Neural cell (in vitro differentiated cells): ENCODE measurements around the gene GHRH. TPM values are rescaled to one million over a fixed set of nuclear protein-coding genes. Genes with fewer than 3 reads are reported as not detected.

Experiments
- H2AFZ ChIP-seq: fragments of 200-600, 300-800 bp; sonication (generic), shearing (Covaris generic); 2 replicates; pipeline ENCODE4 v1.6.0; 2014; ENCODE audit warnings: low read depth, mild to moderate bottlenecking, antibody characterized with exemption, low read length, moderate library complexity
- H3F3A ChIP-seq: fragments of 200-600 bp; shearing (Covaris generic); 2 replicates; pipeline ENCODE4 v1.6.1; 2016; ENCODE audit warnings: mild to moderate bottlenecking, moderate library complexity, mixed read lengths, antibody characterized with exemption, low read length; ENCODE audit not compliant: insufficient read depth, poor library complexity, severe bottlenecking
- H3K27ac ChIP-seq: fragments of 200-600, 300-800 bp; sonication (generic), shearing (Covaris generic); 2 replicates; pipeline ENCODE4 v1.5.1; 2014; ENCODE audit warnings: mild to moderate bottlenecking, low read length, moderate library complexity
- H3K27me3 ChIP-seq: fragments of 300-800, 200-600 bp; sonication (generic), shearing (Covaris generic); 2 replicates; pipeline ENCODE4 v1.6.0; 2014; ENCODE audit warnings: mild to moderate bottlenecking, low read depth, low read length, moderate library complexity; ENCODE audit not compliant: insufficient read depth
- H3K36me3 ChIP-seq: fragments of 300-800, 200-600 bp; sonication (generic), shearing (Covaris generic); 2 replicates; pipeline ENCODE4 v1.5.1; 2014; ENCODE audit warnings: mild to moderate bottlenecking, antibody characterized with exemption, low read length, moderate library complexity; ENCODE audit not compliant: insufficient read depth
- H3K4me2 ChIP-seq: fragments of 300-800, 200-600 bp; sonication (generic), shearing (Covaris generic); 2 replicates; pipeline ENCODE4 v1.6.0; 2014; ENCODE audit warnings: mild to moderate bottlenecking, low read length
- H3K4me3 ChIP-seq: fragments of 300-800, 200-600 bp; sonication (generic), shearing (Covaris generic); 2 replicates; pipeline ENCODE4 v1.5.1; 2014; ENCODE audit warnings: mild to moderate bottlenecking, low read length, moderate library complexity
- H3K79me2 ChIP-seq: fragments of 200-600 bp; shearing (Covaris generic); replicated peaks from 2 replicates; pipeline ENCODE4 v1.6.0; 2014; ENCODE audit warnings: mild to moderate bottlenecking, low read length, moderate library complexity; ENCODE audit not compliant: insufficient read depth
- H3K9ac ChIP-seq: fragments of 300-800, 200-600 bp; sonication (generic), shearing (Covaris generic); 2 replicates; pipeline ENCODE4 v1.6.1; 2016; ENCODE audit warnings: mild to moderate bottlenecking, low read length, mixed read lengths
- H3K9me2 ChIP-seq: fragments of 200-600 bp; shearing (Covaris generic); 2 replicates; pipeline ENCODE4 v1.6.1; 2016; ENCODE audit warnings: mild to moderate bottlenecking, low read length, mixed read lengths; ENCODE audit not compliant: insufficient read depth
- H3K9me3 ChIP-seq: fragments of 200-600, 300-800 bp; sonication (generic), shearing (Covaris generic); 2 replicates; pipeline ENCODE4 v1.6.1; 2016; ENCODE audit warnings: mild to moderate bottlenecking, mixed run types, low read length, moderate library complexity, mixed read lengths
- H4K20me1 ChIP-seq: fragments of 200-600 bp; shearing (Covaris generic); 2 replicates; pipeline ENCODE4 v1.6.1; 2016; ENCODE audit warnings: mild to moderate bottlenecking, mixed run types; ENCODE audit not compliant: insufficient read depth
- EP300 ChIP-seq: fragments of 450-650 bp; conservative IDR thresholded peaks from 2 replicates; pipeline ENCODE4 v1.6.1; 2014; ENCODE audit warnings: antibody characterized with exemption, mild to moderate bottlenecking, moderate library complexity; ENCODE audit not compliant: poor library complexity, severe bottlenecking
- EZH2 ChIP-seq: fragments of 200-600, 300-800 bp; shearing (Covaris generic), sonication (generic); IDR thresholded peaks from 2 replicates; pipeline ENCODE4 v1.6.1; 2014; ENCODE audit warnings: antibody characterized with exemption, low read length, borderline replicate concordance, mild to moderate bottlenecking; ENCODE audit not compliant: insufficient read depth, poor library complexity, severe bottlenecking
- MXI1 ChIP-seq: fragments of 450-650 bp; conservative IDR thresholded peaks from 2 replicates; pipeline ENCODE4 v1.6.1; 2014; ENCODE audit warnings: antibody characterized with exemption, mild to moderate bottlenecking; ENCODE audit not compliant: poor library complexity, severe bottlenecking
- POLR2AphosphoS5 ChIP-seq: IDR thresholded peaks from 2 replicates; pipeline ENCODE4 v1.6.1; 2012
- RAD21 ChIP-seq: fragments of 450-650 bp; conservative IDR thresholded peaks from 2 replicates; pipeline ENCODE4 v1.6.1; 2014; ENCODE audit warnings: antibody characterized with exemption, mild to moderate bottlenecking, moderate library complexity
- SMC3 ChIP-seq: fragments of 450-650 bp; conservative IDR thresholded peaks from 2 replicates; pipeline ENCODE4 v1.6.1; 2014; ENCODE audit warnings: antibody characterized with exemption, mild to moderate bottlenecking, moderate library complexity; ENCODE audit not compliant: poor library complexity
- TAF1 ChIP-seq: IDR thresholded peaks from 2 replicates; pipeline ENCODE4 v1.6.1; 2012; ENCODE audit warnings: low read depth
- polyA plus RNA-seq: library from polyadenylated mRNA; depleted of rRNA; stranded (reverse); fragments of >200 nt; gene quantifications from 2 replicates; pipeline ENCODE4 v1.2.3, GENCODE V29; 2014
- TF ChIP-seq, protein P1 (sequence below): IDR thresholded peaks from 2 replicates; pipeline ENCODE4 v1.6.1; 2012; ENCODE audit warnings: borderline replicate concordance
- TF ChIP-seq, protein P2 (sequence below): fragments of 450-650 bp; IDR thresholded peaks from 2 replicates; pipeline ENCODE4 v1.5.1; 2014; ENCODE audit warnings: antibody characterized with exemption, mild to moderate bottlenecking, moderate library complexity; ENCODE audit not compliant: poor library complexity, severe bottlenecking

Gene GHRH
- polyA plus RNA-seq, 1 donor from 2014 or later, result not detected

DNA sequence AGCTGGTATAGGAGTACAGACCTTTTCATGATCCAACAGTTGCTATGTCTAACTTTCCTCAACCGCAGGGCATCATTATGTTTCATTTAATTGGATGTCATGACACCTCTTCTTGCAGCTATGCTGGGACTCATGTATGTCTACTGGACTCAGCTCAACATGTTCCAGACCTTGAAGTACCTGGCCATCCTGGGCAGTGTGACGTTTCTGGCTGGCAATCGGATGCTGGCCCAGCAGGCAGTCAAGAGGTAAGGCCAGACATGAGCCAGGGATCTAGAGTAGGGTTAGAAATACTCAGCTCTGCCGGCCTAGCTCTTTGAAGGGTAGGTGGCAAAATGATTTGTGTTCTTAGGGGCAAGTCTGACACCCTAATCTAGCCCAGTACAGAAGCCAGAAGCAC lies 25.2 kb downstream of the GHRH start:
- no peak overlapping the region for H3K9ac ChIP-seq
- no peaks in the 10 kb centered on the region for H3K9me2 ChIP-seq
- no peaks in the 10 kb centered on the region for H3K79me2 ChIP-seq
- H3K36me3 ChIP-seq, result peaks cover 15% of the 10 kb centered on the region
- no peak overlapping the region for H3K4me2 ChIP-seq
- no peaks in the 10 kb centered on the region for H3K27me3 ChIP-seq
- no peaks in the 10 kb centered on the region for H3F3A ChIP-seq
- TF ChIP-seq MXI1, result no peak
- TF ChIP-seq POLR2AphosphoS5, result no peak
- no peak for TF ChIP-seq EP300
- TF ChIP-seq, protein P1, sequence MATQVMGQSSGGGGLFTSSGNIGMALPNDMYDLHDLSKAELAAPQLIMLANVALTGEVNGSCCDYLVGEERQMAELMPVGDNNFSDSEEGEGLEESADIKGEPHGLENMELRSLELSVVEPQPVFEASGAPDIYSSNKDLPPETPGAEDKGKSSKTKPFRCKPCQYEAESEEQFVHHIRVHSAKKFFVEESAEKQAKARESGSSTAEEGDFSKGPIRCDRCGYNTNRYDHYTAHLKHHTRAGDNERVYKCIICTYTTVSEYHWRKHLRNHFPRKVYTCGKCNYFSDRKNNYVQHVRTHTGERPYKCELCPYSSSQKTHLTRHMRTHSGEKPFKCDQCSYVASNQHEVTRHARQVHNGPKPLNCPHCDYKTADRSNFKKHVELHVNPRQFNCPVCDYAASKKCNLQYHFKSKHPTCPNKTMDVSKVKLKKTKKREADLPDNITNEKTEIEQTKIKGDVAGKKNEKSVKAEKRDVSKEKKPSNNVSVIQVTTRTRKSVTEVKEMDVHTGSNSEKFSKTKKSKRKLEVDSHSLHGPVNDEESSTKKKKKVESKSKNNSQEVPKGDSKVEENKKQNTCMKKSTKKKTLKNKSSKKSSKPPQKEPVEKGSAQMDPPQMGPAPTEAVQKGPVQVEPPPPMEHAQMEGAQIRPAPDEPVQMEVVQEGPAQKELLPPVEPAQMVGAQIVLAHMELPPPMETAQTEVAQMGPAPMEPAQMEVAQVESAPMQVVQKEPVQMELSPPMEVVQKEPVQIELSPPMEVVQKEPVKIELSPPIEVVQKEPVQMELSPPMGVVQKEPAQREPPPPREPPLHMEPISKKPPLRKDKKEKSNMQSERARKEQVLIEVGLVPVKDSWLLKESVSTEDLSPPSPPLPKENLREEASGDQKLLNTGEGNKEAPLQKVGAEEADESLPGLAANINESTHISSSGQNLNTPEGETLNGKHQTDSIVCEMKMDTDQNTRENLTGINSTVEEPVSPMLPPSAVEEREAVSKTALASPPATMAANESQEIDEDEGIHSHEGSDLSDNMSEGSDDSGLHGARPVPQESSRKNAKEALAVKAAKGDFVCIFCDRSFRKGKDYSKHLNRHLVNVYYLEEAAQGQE, result no peak
- TF ChIP-seq, protein P2, sequence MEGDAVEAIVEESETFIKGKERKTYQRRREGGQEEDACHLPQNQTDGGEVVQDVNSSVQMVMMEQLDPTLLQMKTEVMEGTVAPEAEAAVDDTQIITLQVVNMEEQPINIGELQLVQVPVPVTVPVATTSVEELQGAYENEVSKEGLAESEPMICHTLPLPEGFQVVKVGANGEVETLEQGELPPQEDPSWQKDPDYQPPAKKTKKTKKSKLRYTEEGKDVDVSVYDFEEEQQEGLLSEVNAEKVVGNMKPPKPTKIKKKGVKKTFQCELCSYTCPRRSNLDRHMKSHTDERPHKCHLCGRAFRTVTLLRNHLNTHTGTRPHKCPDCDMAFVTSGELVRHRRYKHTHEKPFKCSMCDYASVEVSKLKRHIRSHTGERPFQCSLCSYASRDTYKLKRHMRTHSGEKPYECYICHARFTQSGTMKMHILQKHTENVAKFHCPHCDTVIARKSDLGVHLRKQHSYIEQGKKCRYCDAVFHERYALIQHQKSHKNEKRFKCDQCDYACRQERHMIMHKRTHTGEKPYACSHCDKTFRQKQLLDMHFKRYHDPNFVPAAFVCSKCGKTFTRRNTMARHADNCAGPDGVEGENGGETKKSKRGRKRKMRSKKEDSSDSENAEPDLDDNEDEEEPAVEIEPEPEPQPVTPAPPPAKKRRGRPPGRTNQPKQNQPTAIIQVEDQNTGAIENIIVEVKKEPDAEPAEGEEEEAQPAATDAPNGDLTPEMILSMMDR, result no peak
- TF ChIP-seq SMC3, result no peak
- no peak for TF ChIP-seq RAD21
- TF ChIP-seq EZH2, result no peak
- TF ChIP-seq TAF1, result no peak
- H4K20me1 ChIP-seq, result no peaks in the 10 kb centered on the region
- H3K4me3 ChIP-seq, result no peak overlapping the region
- H3K27ac ChIP-seq, result no peak overlapping the region
- H2AFZ ChIP-seq, result no peak overlapping the region
- no peaks in the 10 kb centered on the region for H3K9me3 ChIP-seq

DNA sequence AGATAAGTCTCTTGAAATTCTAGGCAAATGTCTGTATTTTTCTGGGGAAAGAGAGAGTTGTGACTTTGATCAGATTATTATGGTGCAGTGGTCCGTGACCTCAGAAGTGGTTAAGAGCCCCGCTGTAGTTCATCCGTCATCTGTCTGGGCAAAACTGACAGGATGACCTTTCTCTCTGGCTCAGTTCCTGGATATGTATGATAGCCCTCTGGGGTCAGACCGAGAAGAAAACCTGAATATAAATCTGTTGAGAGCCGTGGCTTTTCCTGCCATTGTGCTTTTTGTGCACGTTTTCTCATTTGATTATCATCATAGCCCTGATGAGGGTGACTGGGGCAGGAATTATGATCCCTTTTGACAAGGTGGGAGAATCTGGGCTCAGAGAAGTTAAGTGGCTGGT lies 26.5 kb downstream of the GHRH start:
- Histone ChIP-seq H3F3A (no peaks in the 10 kb centered on the region), H3K4me2 (no peak overlapping the region), H3K9ac (no peak overlapping the region), H3K4me3 (no peak overlapping the region), H3K79me2 (no peaks in the 10 kb centered on the region), H4K20me1 (no peaks in the 10 kb centered on the region), H3K9me2 (no peaks in the 10 kb centered on the region), H3K27ac (no peak overlapping the region), H3K9me3 (no peaks in the 10 kb centered on the region), H2AFZ (no peak overlapping the region), H3K27me3 (no peaks in the 10 kb centered on the region), H3K36me3 (peaks cover 19% of the 10 kb centered on the region)
- TF ChIP-seq EP300 (no peak), MXI1 (no peak), RAD21 (no peak), EZH2 (no peak), TAF1 (no peak), SMC3 (no peak), POLR2AphosphoS5 (no peak)
- TF ChIP-seq, protein P2, result no peak
- TF ChIP-seq, protein P1, result no peak
